Measurements from ENCODE around the gene UGT1A7.

UGT1A7 gene

DNA sequence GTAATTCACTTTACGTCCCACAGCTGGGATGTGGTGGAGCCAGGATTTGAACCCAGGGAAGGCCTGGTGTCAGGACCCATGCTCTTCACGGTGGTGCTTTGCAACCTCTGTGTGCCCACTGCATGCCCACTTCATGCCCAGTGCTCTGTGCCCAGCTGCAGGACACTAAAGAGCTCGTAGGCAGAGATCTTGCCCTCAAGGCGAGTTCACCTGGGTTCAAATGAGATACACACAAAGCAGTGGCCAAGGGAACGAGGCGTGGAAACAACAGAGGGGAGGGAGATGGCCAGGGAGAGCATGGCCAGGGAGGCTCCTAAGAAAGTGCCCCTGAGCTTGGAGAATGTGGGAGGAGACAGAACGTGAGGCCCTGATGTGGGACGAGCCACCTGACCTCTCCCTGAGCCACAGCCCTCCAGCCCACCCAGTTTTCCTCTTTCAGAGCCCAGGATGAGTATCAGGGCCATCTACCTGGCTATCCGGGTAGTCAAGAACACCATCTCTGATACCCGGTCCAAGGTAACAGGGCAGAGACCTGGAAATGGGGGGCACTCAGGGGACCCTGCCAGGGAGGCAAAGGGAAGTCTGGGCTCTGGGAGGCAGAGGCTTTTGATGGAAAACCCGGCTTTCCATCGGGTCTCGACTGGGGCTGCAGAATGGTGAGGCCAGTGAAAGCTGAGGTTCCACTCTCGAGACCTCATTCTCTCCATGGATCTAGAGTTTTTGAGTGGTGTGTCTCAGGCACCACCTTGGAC is 116.8 kb downstream of the UGT1A7 start:
- no peak for DNase-seq (ENCODE audit: low read depth in 2 of 2)

DNA sequence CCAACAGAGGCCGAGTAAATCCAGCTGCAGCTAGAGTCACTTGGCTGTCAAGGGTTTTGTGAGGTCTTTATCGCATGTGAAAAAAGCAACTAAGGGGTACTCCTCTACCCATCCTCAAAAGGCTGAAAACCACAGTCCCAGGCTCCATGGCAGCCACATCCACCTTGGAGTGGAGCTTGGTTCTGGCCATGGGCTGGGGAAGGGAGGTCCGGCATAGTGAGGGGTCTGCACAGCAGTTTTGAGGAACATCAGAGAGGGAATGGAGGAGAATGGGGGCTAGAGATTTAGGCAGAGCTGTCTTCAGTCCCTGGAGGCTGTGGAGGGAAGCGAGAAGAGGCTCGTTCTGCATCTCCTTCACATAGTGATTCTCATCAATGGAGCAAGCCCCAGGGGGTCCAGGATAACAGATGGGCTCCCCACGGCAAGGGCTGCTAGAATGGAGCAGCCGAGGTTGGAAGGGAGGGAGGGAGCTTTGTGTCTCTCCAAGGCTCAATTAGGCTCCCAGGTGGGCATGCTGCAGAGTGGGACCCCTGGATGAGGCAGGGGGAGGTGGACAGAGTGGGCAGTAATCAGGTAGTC is 117.5 kb downstream of the UGT1A7 start:
- no peak for DNase-seq (ENCODE audit: low read depth in 2 of 2)

DNA sequence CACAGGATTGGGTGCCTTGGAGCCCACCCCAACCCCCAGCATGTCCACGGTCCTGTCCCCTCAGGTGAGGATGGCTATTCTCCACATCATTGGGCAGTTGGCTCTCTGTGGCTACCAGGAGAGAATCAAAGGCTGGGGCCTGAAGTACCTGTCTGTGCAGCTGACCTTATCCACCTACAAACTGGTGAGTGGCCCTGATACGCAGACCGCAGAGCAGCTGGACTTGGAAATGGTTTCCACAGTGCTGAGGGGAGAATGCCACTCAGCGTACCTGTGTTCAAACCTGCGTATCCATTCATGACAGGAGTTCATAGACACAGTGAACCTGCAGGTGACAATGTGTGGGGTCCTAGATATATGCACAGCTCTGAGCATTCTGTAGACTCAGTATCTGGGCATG is 118.0 kb downstream of the UGT1A7 start:
- DNase-seq (ENCODE audit: low read depth in 2 of 2) = no peak

DNA sequence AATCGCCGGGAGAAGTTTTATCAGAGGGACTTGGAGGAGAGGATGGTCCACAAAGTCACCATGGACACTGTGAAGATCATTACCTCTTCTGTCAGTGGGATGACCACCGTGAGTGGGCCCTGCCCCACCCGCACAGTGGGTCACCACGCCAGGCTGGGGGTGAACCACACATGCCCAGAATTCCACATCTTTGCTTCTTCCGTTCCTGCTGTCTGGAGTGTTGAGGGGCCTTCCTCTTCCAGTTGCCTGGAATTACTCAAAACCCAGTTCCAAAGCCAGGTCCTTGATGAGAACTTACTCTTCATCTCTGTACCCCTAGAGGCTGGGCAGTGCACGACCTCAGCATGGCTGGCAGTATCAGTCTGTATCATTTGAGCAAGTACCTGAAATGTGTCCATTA is 118.5 kb downstream of the UGT1A7 start:
- DNase-seq (ENCODE audit: low read depth in 2 of 2) = no peak

DNA sequence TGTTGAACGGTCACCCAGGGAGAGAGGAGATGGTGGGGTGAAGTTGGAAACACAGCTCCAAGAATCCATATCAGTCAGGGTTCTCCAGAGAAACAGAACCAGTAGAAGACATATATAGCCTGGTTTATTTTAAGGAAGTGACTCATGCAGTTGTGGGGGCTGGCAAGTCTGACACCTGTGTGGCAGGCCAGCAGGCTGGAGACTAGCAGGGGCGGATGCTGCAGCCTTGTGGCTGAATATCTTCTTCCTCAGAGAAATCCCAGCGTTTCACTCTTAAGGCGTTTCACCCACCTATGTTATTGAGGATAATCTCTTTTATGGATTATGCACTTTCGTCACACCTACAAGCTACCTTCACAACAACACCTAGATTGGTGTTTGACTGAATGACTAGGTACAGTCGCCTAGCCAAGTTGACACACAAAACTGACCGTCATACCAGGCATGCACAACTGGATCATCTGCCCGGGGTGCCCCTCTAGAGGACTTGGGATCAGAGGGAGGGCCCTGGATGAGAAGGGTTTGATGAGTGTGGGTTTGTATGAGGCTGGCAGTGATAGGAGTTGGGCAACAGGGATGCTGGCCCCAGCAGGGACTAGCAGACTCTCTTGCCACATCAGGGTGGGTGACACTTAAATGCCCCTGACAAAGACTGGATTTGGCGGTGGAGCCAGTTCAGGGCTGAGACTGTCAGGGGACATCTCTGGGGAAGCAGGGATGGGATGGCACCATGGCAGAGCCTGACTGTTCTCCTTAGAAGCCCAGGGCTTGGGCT is 119.8 kb downstream of the UGT1A7 start:
- peak in 1 of 2 donors; percentile 12 for DNase-seq (ENCODE audit: low read depth in 2 of 2)

DNA sequence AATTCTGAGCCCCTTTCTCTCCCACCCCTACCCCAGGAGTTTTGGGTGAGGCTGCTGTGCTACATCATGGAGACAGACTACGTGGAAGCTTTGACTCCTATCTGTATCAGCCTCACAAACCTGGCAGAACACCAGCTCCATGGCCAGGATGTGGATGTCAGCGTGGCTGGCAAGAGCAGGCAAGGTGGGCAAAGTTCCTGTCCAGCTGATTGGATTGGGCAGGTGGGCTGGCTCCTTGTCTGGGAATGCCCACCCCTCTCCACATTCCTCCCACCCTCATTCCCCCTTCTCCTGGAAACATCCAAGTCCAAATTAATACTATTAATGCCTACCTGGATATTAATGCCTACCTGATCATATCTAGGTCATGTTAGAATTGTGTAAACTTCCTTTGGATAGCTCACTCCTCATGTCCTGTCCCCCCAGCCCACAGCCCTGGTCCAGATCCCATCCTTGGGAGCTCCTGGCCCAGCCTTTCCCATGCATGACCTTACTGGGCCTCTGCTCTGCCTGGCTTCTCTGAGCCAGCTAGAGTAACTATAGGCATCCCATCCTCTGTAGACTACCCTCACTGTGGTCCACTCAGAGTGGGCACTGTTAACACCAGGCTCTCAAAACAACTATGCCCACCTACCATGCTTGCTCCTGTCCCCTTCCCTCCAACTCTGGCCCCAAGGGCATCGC is 120.6 kb downstream of the UGT1A7 start:
- DNase-seq (ENCODE audit: low read depth in 2 of 2) = no peak

DNA sequence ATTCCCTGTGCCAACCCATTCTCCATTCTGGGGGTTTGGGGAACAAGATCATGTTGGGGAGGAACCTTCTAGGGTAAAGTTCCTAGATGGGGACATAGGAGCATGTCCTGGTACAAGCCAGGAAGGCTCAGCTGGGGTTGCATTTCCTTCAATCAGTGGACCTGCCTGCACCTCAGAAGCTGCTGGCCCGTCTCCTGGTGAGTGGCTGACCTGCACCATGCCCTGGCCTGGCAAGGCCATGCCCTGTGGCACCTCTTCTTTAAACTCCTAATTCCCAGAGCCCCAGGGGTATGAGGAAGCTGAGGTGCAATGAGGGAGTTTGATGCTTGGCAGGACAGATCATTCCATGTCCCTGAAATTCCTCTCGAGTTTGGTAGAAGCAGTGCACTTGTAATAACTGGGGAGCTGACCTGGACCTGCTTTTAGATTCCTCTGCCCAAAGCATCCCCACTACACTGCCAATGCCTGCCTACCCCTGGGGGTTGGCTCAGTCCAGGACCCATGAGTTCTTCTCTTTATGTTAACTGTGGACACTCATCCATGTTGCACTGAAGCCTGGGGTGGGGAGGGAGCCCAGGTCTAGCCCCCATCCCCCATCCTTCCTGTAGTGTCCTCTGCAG is 121.7 kb downstream of the UGT1A7 start:
- no peak for DNase-seq (ENCODE audit: low read depth in 2 of 2)

DNA sequence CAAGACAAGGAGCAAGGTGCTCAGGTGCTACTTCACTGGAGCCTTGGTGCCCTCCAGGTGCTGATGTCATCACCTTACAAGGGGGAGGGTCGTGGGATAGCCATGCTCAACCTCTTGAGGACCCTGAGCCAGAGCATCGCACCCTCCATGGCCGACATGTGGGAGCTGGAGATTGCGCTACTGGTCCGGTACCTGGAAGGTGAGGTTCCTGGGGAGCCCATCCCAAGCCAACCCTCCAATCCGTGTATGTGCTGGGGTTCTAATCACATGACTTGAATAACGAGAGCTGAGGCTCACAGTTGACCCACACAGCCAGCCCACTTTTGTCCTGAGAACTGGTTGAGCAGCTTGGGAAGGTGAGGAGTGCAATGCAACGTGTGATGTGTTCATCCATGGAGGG is 122.3 kb downstream of the UGT1A7 start:
- DNase-seq (ENCODE audit: low read depth in 2 of 2) = no peak

DNA sequence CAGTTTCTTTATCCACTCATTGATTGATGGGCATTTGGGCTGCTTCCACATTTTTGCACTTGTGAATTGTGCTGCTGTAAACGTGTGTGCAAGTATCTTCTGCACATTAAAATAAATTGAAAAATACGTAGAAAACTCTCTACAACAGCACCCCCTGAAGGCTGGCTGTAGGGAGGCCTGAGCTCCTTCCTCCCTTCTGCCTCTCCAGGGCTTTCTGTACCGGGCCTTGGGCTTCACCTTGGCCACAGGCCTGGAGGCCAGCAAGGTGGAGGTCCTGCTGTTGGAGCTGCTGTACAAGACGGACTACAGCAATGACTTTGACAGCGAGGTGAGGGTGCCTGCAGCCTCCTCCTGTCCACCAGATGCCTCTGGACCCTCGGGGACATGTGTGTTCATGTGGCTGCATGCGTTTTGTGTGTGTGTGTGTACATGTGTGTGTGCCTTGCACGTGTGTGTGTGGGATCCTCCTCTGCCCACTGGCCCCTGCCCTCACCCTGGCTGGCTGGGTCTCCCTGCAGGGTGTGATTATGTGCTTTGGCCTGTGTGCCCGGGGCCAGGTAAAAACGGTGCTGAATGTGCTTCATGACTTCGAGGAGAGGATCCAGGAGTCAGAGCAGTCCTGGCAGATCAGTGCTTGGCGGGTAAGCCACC is 125.6 kb downstream of the UGT1A7 start:
- DNase-seq (ENCODE audit: low read depth in 2 of 2) = no peak

DNA sequence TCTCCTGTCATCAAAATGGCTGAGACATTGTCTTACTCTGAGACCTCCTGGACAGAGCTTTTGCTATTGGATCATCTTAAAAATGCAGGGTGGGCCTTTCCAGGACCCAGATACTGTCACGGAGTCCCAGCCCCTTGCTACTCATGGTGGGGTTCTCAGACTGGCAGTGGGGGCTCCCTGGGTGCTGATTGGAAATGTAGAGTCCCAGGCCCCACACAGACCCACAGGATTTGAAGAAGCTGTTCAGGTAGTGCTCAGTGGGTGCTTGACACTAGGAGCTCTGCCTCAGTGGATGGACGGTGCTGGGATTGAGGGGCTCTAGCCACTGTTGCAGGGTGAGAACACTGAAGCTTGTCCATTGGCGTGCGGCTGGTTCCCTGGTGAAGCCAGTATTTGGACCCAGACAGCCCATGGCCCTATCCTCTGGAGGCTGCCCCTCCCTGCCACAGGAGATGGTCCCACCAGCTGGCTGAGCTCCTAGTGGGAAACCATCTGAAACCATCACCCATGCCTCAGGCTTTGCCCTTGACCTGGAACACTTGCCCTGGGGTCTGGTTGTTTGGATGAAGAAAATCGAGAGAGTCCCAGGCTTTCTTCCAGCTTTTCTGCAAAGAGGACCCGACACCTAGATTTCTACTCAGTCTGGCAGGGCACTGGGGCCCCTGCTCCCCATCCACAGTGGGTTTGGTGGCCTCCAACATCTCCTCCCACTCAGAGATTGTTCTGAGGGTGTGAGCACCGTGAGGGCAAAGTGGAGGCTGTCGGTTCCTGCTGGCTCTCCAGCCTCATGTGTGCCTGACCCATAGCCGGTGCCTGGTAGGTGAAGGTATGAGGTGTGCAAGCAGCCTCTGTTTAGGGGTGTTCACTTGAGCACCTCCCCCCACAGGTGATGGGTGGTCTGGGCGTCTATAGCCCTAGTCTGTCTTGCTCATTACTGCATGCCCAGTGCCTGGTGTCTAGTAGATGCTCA is 126.5 kb downstream of the UGT1A7 start:
- no peak for DNase-seq (ENCODE audit: low read depth in 2 of 2)

DNA sequence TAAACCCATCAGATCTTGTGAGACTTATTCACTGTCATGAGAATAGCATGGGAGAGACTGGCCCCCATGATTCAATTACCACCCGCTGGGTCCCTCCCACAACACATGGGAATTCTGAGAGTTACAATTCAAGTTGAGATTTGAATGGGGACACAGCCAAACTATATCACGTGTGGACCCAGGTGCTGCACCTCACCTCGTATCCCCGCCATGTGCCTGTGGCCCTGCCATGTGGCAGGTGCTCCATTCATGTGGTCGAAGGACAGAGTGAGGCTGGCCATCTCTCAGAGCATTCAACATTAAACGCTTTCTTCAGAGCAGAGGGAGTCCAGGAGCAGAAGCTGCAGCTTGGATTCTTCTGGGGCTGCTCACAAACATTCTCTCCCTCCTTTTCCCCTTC is 128.7 kb downstream of the UGT1A7 start:
- DNase-seq (ENCODE audit: low read depth in 2 of 2) = no peak

DNA sequence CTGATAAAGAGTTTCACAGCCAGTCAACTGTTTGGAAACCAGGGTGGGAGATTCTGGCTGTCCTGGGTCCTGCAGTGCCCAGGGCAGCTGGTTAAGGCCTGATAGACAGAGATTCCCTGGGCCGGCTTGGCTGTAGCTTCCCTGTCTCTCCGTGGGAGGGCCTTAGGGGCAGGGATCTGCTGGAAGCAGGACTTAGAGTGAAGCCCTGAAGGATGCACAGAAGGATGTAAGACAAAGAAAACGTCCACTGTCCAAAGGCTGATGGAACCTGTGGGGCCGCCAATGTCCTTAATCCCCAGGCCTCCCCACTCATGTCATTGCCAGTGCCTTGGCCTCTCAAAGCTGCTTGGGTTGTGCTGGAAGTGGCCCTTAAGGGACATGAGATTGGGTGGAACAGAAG is 129.4 kb downstream of the UGT1A7 start:
- DNase-seq (ENCODE audit: low read depth in 2 of 2) = no peak

DNA sequence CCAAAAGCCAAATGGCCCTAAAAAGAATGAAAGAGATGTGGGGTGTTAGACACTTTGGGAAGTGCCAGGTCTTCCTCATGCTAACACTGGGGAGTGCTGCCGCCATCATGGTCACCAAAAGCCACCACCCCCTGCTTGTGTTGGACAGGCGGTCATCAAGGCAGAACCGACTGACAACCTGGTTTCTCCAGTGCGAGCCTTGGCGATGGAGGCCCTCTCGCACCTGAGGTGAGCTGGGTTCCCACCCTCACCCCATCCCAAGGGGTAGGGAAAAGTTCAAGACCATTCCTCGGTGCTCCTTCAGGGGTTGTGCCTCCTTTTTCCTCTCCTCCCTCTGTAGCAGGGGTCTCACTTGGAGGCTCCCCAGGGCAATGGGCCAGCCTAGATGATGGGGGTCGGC is 130.0 kb downstream of the UGT1A7 start:
- no peak for DNase-seq (ENCODE audit: low read depth in 2 of 2)

DNA sequence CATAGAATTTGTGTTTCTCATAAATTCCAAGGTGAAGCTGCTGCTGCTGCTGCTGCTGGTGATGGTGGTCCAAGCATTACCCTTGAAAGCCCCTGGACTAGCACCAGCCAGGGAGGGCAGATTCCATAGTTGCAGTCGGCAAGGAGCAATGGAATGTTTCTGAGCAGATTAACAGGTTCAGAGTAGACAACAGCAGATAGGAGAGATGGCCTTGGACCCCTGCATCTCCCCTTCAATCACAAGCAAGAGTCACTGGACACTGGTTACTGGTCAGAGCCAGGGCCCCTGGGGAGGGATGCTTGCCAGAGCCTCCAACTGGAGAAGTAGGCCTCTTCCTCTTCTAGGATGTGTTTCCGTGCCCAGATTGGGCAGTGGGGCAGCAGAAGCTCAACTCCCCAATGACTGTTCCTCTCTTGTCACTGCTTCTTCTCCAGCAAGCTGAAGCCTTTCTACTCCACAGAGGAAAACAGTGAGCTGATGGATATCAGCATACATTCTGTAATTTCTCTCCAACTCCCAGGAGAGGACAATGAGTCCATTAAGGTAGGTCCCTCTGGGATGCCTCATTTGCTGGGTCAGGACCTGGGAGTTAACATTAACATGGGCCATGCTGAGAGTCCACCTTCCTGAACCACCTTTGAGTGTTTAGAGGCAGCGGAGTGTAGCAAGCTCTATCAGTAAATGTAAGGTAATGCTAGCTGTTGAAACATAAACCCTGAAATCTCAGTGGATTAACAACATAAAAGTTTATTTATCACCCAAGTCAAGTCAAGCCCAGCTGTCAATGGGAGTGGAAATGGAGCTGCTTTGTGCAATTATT is 131.7 kb downstream of the UGT1A7 start:
- DNase-seq (ENCODE audit: low read depth in 2 of 2) = no peak

DNA sequence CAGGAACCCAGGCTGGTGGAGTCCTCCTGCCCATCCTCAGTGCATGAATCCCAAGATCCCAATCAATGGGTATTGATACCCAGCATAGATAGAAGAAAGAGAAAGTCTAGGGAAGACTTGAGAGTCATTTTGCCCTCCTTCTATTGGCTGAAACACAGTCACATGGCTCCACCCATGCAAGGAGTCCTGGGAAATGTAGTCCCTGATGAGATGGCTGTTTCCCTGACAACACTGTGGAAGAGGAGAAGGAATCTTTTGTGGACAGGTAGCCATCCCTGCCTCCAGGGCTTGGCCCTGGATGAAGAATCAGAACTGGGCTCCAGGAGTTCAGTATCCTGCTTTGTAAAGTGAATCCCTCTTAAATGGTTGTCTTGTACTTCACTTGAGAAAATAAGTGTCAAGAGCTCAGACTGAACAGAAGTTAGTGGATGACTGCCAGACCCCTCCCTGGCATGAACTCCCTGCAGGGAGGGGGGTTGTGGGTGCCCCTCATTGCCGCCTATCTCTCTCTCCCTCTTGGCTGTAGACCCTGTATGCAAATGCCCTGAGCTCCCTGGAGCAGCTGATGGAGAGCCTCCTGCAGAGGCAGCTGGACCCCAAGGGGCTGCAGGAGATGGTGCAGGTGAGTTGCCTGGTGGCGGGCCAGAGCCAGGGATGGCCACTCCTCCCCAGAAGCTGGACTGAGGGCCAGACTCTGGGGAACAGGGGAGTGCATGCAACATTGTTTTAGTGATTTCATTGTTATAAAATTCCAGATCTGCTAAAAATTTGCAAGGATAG is 132.5 kb downstream of the UGT1A7 start:
- no peak for DNase-seq (ENCODE audit: low read depth in 2 of 2)

DNA sequence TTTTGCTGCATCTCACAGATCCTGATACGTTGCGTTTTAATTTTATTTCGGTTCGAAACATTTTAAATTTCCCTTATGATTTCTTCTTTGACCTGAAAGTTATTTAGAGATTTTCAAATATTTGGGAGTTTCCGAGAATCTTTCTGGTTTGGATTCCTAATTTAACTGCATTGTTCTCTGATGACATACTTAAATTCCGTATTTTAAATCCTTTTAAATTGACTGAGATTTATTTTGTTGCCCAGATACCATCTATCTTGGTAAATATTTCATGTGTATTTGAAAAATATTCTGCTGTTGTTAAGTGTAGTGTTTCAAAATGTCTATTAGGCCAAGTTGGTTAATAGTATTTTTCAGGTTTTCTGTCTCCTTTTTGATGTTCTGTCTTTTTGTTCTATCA is 134.2 kb downstream of the UGT1A7 start:
- no peak for DNase-seq (ENCODE audit: low read depth in 2 of 2)

DNA sequence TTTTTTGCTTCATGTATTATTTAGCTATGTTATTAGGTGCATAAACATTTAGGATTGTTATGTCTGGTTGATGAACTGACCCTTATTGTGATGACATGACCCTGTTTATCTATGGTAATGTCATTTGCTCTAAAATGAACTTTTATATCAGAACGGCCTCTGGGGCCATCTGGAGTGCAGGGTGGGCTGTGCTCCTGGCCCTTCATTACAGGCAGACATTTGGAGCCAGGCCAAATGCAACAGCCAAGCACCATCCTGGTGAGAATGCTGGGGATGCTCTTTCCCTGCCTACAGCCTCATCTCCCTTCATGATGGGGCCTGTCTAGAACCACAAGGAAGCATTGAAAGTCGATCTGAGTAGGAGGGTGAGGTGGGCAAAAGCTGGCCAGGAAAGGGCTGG is 134.6 kb downstream of the UGT1A7 start:
- DNase-seq (ENCODE audit: low read depth in 2 of 2) = no peak

DNA sequence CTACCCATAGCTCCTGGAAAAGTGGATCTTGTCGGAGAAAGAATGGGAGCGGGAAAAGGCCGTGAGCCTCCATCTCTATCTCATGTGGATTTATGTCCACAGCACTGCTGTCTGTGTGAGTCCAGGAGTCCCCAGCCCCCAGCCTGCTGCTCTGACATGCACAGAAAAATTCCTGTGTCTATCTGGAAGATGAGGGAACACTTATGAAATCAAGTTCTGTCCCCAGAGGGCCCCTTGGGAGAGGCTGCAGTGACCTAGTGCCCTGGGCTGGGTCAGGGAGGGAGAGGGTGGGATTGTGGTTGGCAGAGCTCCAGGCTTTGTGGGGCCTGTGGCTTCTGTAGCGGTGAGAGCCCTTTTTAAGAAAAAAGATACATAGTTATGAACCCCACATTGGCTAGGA is 135.1 kb downstream of the UGT1A7 start:
- DNase-seq (ENCODE audit: low read depth in 2 of 2) = no peak
